Measurements from ENCODE around the gene CDK14. TPM values are rescaled to one million over a fixed set of nuclear protein-coding genes. Genes with fewer than 3 reads are reported as not detected.

CDK14 gene
- total and polyA plus RNA-seq, 10 of the 15 experiments (the other 5 are each of a cell fraction or from before 2014, with no cell fraction given): 6.5 to 61.3 (median 24.2) TPM

DNA sequence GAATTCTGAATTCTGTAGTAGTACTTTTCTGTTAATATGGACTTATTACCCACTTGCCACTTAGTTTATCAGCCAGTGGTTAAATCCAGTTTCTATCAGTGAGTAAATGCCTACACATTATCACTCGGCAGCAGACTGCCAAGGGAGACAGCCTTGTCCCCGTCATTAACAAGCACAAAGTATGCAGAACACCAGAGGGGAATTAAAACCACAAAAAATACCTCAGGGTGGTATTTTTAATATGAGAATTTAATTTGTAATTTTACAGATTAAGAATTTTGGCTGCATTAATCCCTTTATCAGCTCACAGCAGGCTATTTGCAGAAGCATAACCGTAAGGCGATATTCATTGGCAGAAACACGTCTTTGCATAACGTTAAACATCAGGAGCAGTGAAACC, 518.1 kb downstream of the CDK14 start (continued):
- TF ChIP-seq BCL11A (IDR thresholded peaks at IDR 0.05; ENCODE audit: low read depth, low read length) (no peak), BACH1 (IDR thresholded peaks at IDR 0.05; ENCODE audit: borderline replicate concordance) (no peak), TCF7 (IDR thresholded peaks at IDR 0.05; ENCODE audit: borderline replicate concordance) (no peak)

GRCh38 chr7:91126762-91127161, 530.6 kb downstream of the CDK14 start:
- DNase-seq (ENCODE audit: low read depth, low spot score) (no peak), ATAC-seq (no peak), FAIRE-seq (no peak)
- Histone ChIP-seq H2AFZ (ENCODE audit: control insufficient read depth, low read depth, low read length) (no peak overlapping the region), H3K9ac (ENCODE audit: control insufficient read depth, insufficient read depth, low read length) (no peak overlapping the region), H3K27me3 (replicated peaks in 1 of 2; ENCODE audit: control insufficient read depth in 2 of 2, insufficient read depth in 2 of 2, low read length in 1 of 2) (no peaks in the 10 kb centered on the region), H3K79me2 (ENCODE audit: control insufficient read depth, insufficient read depth, low read length) (no peaks in the 10 kb centered on the region), H4K20me1 (ENCODE audit: control insufficient read depth, insufficient read depth) (no peaks in the 10 kb centered on the region), H3K36me3 (ENCODE audit: control insufficient read depth in 2 of 2, insufficient read depth in 2 of 2, low read length in 1 of 2) (peaks cover 0 to 5% of the 10 kb centered on the region in 2 experiments; a peak in 1 of 4 replicates), H3K4me1 (ENCODE audit: control insufficient read depth, insufficient read depth, low read length) (no peaks in the 10 kb centered on the region), H3K9me3 (replicated peaks; ENCODE audit: control insufficient read depth, insufficient read depth, low read length) (no peaks in the 10 kb centered on the region), H3K4me3 (no peak overlapping the region), H3K27ac (ENCODE audit: control insufficient read depth, insufficient read depth) (no peak overlapping the region), H3K4me2 (ENCODE audit: control insufficient read depth, insufficient read depth) (no peak overlapping the region)
- intact Hi-C loops (cut with micrococcal nuclease; ENCODE audit: unreplicated experiment): no loop called here
- ChIA-PET POLR2A (no interaction called here), SMC1A (ENCODE audit: uncharacterized antibody, unreplicated experiment) (no interaction called here), RAD21 (ENCODE audit: unreplicated experiment) (no interaction called here), CTCF (no interaction called here)
- no TSS peak for BruUV-seq (replicated peaks)
- in situ Hi-C loops (cut with MboI): no loop called here
- 98% methylated on average over 8 of the region's 8 CpGs for WGBS (ENCODE audit: insufficient coverage, insufficient replicate concordance, low lambda C conversion rate, missing lambda C conversion rate)
- TF ChIP-seq, protein P1, sequence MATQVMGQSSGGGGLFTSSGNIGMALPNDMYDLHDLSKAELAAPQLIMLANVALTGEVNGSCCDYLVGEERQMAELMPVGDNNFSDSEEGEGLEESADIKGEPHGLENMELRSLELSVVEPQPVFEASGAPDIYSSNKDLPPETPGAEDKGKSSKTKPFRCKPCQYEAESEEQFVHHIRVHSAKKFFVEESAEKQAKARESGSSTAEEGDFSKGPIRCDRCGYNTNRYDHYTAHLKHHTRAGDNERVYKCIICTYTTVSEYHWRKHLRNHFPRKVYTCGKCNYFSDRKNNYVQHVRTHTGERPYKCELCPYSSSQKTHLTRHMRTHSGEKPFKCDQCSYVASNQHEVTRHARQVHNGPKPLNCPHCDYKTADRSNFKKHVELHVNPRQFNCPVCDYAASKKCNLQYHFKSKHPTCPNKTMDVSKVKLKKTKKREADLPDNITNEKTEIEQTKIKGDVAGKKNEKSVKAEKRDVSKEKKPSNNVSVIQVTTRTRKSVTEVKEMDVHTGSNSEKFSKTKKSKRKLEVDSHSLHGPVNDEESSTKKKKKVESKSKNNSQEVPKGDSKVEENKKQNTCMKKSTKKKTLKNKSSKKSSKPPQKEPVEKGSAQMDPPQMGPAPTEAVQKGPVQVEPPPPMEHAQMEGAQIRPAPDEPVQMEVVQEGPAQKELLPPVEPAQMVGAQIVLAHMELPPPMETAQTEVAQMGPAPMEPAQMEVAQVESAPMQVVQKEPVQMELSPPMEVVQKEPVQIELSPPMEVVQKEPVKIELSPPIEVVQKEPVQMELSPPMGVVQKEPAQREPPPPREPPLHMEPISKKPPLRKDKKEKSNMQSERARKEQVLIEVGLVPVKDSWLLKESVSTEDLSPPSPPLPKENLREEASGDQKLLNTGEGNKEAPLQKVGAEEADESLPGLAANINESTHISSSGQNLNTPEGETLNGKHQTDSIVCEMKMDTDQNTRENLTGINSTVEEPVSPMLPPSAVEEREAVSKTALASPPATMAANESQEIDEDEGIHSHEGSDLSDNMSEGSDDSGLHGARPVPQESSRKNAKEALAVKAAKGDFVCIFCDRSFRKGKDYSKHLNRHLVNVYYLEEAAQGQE (IDR thresholded peaks at IDR 0.05; ENCODE audit: low read depth, low read length): no peak
- TF ChIP-seq MXI1 (IDR thresholded peaks at IDR 0.05; ENCODE audit: low read depth, low read length): no peak
- no peak for TF ChIP-seq MYB (IDR thresholded peaks at IDR 0.05; ENCODE audit: borderline replicate concordance, low read depth, low read length)
- TF ChIP-seq ZZZ3 (IDR thresholded peaks at IDR 0.05; ENCODE audit: control insufficient read depth, insufficient read length, low read depth): no peak
- no peak for TF ChIP-seq PAX8 (IDR thresholded peaks at IDR 0.05)
- TF ChIP-seq ATF3 (IDR thresholded peaks at IDR 0.05; ENCODE audit: borderline replicate concordance, extremely low read depth, low read depth, low read length): no peak
- TF ChIP-seq EP300 (IDR thresholded peaks at IDR 0.05; ENCODE audit: borderline replicate concordance in 1 of 2, control insufficient read depth in 1 of 2, low read depth in 2 of 2, low read length in 2 of 2): no peak
- TF ChIP-seq HDGF (IDR thresholded peaks at IDR 0.05): no peak
- TF ChIP-seq ZNF384 (IDR thresholded peaks at IDR 0.05; ENCODE audit: borderline replicate concordance, low read depth, low read length): no peak
- no peak for TF ChIP-seq PML (IDR thresholded peaks at IDR 0.05; ENCODE audit: low read length)
- TF ChIP-seq PKNOX1 (IDR thresholded peaks at IDR 0.05): no peak
- TF ChIP-seq, protein P2, sequence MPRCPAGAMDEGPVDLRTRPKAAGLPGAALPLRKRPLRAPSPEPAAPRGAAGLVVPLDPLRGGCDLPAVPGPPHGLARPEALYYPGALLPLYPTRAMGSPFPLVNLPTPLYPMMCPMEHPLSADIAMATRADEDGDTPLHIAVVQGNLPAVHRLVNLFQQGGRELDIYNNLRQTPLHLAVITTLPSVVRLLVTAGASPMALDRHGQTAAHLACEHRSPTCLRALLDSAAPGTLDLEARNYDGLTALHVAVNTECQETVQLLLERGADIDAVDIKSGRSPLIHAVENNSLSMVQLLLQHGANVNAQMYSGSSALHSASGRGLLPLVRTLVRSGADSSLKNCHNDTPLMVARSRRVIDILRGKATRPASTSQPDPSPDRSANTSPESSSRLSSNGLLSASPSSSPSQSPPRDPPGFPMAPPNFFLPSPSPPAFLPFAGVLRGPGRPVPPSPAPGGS (IDR thresholded peaks at IDR 0.05; ENCODE audit: borderline replicate concordance, insufficient read depth, low read depth, low read length, poor library complexity, severe bottlenecking): no peak
- TF ChIP-seq, protein P3, sequence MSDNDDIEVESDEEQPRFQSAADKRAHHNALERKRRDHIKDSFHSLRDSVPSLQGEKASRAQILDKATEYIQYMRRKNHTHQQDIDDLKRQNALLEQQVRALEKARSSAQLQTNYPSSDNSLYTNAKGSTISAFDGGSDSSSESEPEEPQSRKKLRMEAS (IDR thresholded peaks at IDR 0.05; ENCODE audit: low read depth, low read length): no peak
- no peak for TF ChIP-seq SPI1 (IDR thresholded peaks at IDR 0.05; ENCODE audit: borderline replicate concordance, insufficient read depth, low read depth, low read length)
- no peak for TF ChIP-seq MTA2 (IDR thresholded peaks at IDR 0.05; ENCODE audit: low read depth)

Data from GM12878 (cell line).